SU-DHL-6 (cell line): ENCODE measurements around the gene CD101.

Experiments
- EZH2phosphoT487 ChIP-seq: fragments of 200-600 bp; sonication (generic), shearing (Covaris generic); conservative IDR thresholded peaks from 2 replicates; pipeline ENCODE4 v1.6.1; 2018; ENCODE audit warnings: mild to moderate bottlenecking, antibody characterized with exemption, low read length, moderate library complexity, mixed read lengths
- TF ChIP-seq, protein P1 (sequence below): fragments of 200-600 bp; sonication (generic); IDR thresholded peaks from one replicate; pipeline ENCODE4 v1.5.1; 2017; ENCODE audit warnings: antibody characterized with exemption, mild to moderate bottlenecking, low read length, moderate library complexity; ENCODE audit not compliant: insufficient read depth, poor library complexity, severe bottlenecking

DNA sequence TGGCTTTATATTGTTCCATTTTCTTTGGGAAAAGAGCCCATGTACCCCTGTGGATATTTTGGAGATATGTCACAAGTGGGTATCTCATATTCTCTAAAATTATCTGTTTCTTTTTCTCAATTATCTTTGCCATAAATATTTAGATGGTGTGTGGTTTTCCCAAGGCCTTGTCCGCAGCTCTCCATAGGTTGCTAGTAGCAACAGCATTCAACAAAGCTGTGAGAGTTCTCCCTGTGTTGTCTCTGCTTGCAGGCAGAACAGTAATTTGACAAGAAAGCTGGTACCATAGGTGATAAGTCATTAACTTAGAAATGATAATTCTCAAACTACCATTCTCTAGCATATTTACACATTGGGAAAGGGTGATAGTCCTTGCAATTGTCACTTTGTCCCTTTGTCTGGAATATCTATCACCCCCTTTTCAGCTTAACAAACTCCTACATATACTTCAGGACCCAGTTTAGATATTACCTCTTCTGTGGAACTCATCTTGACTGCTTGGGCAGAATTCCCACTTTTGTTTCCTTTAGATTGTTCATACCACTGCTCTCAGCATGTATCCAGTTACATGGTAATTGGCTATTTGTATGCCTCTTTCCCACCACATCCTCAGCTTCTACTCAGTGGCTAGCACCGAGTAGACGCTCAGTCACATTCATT is 8.9 kb downstream of the CD101 start:
- TF ChIP-seq, protein P1, sequence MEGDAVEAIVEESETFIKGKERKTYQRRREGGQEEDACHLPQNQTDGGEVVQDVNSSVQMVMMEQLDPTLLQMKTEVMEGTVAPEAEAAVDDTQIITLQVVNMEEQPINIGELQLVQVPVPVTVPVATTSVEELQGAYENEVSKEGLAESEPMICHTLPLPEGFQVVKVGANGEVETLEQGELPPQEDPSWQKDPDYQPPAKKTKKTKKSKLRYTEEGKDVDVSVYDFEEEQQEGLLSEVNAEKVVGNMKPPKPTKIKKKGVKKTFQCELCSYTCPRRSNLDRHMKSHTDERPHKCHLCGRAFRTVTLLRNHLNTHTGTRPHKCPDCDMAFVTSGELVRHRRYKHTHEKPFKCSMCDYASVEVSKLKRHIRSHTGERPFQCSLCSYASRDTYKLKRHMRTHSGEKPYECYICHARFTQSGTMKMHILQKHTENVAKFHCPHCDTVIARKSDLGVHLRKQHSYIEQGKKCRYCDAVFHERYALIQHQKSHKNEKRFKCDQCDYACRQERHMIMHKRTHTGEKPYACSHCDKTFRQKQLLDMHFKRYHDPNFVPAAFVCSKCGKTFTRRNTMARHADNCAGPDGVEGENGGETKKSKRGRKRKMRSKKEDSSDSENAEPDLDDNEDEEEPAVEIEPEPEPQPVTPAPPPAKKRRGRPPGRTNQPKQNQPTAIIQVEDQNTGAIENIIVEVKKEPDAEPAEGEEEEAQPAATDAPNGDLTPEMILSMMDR, result no peak
- TF ChIP-seq EZH2phosphoT487, result no peak
